GM21515 (cell line): Measurements from ENCODE around the gene MYMK.

Experiments
- ATAC-seq: cut with Tn5 transposase; IDR thresholded peaks from one replicate; pipeline ENCODE4 v1.9.1; 2021; ENCODE audit not compliant: unreplicated experiment

The MYMK gene

GRCh38 chr9:133488686-133489252, 36.0 kb downstream of the MYMK start:
- ATAC-seq: no peak

- ATAC-seq: no peak
Observed at GRCh38 chr9:133487331-133487725, 37.4 kb downstream of the MYMK start.

- ATAC-seq: no peak
Observed at GRCh38 chr9:133485531-133486260, 39.1 kb downstream of the MYMK start.

GRCh38 chr9:133484671-133485437, 39.9 kb downstream of the MYMK start:
- ATAC-seq: no peak

GRCh38 chr9:133483611-133484010, 41.1 kb downstream of the MYMK start:
- ATAC-seq: no peak

- ATAC-seq: peak; percentile 89
Observed at GRCh38 chr9:133478851-133479711, 45.7 kb downstream of the MYMK start, which contains the start of gene SLC2A6. SLC2A6 (minus strand) TSS chr9:133479099; CDS start chr9:133479059, 40 bp downstream.

- ATAC-seq: peak; percentile 31
Observed at GRCh38 chr9:133477992-133478850, 46.5 kb downstream of the MYMK start.

- no peak for ATAC-seq
Observed at GRCh38 chr9:133477461-133477860, 47.3 kb downstream of the MYMK start.

GRCh38 chr9:133476941-133477340, 47.8 kb downstream of the MYMK start:
- no peak for ATAC-seq

GRCh38 chr9:133476036-133476931, 48.5 kb downstream of the MYMK start:
- no peak for ATAC-seq

- no peak for ATAC-seq
Observed at GRCh38 chr9:133475292-133476012, 49.3 kb downstream of the MYMK start.

- no peak for ATAC-seq
Observed at GRCh38 chr9:133474853-133475252, 49.9 kb downstream of the MYMK start.

GRCh38 chr9:133474215-133474614, 50.5 kb downstream of the MYMK start:
- no peak for ATAC-seq

GRCh38 chr9:133473743-133474142, 51.0 kb downstream of the MYMK start:
- no peak for ATAC-seq

GRCh38 chr9:133472753-133473378, 51.9 kb downstream of the MYMK start:
- no peak for ATAC-seq

GRCh38 chr9:133472277-133472645, 52.5 kb downstream of the MYMK start:
- no peak for ATAC-seq

- no peak for ATAC-seq
Observed at GRCh38 chr9:133471551-133472276, 53.0 kb downstream of the MYMK start.
